Colonic mucosa (tissue), 4 donors: Measurements from ENCODE around the gene RFC2. TPM values are rescaled to one million over a fixed set of nuclear protein-coding genes. Genes with fewer than 3 reads are reported as not detected.

Experiments used
- DNase-seq: peaks from one replicate; pipeline ENCODE4 v3.0.0-alpha.2; 2020
- H3K27ac ChIP-seq: fragments of 200-600 bp; one replicate; pipeline ENCODE4 v1.8.0; 2021
- H3K27me3 ChIP-seq: fragments of 200-600 bp; one replicate; pipeline ENCODE4 v1.8.0; 2021
- H3K36me3 ChIP-seq: fragments of 200-600 bp; one replicate; pipeline ENCODE4 v1.8.0; 2021
- H3K4me1 ChIP-seq: fragments of 200-600 bp; one replicate; pipeline ENCODE4 v1.8.0; 2021; ENCODE audit warnings: mild to moderate bottlenecking
- H3K4me3 ChIP-seq: fragments of 200-600 bp; one replicate; pipeline ENCODE4 v1.8.0; 2021
- H3K9ac ChIP-seq, 2 donors: one replicate each; pipeline ENCODE4 v1.7.0; 2013; ENCODE audit warnings: control low read depth in 2 of 2, low read depth in 2 of 2, low read length in 2 of 2
- H3K9me3 ChIP-seq: fragments of 200-600 bp; one replicate; pipeline ENCODE4 v1.8.0; 2021
- CTCF ChIP-seq: fragments of 200-600 bp; IDR thresholded peaks from one replicate; pipeline ENCODE4 v1.8.0; 2022; ENCODE audit warnings: antibody characterized with exemption, mild to moderate bottlenecking
- intact Hi-C: fragments of 100-400 bp; cut with DNase I; formaldehyde crosslinking; loops from one replicate; pipeline ENCODE4 v1.14.1; 2022
- total RNA-seq, 2 donors: library from RNA; stranded (reverse); fragmentation: NEBNext Ultra II Directional in 1 of 2; extraction: Animal tissue kit (Norgen Biotek cat#: 25700) in 1 of 2; gene quantifications; one replicate each; pipeline ENCODE4 v1.2.1, GENCODE V29; 2021
- donor health status: healthy.
- donor health status: DM: no; HTN: no; CAD: no.
- donor health status: DM: no; HTN: no; CAD: no.

RFC2 gene
- total RNA-seq, 2 donors from 2014 or later: 18.5 to 43.8 TPM

DNA sequence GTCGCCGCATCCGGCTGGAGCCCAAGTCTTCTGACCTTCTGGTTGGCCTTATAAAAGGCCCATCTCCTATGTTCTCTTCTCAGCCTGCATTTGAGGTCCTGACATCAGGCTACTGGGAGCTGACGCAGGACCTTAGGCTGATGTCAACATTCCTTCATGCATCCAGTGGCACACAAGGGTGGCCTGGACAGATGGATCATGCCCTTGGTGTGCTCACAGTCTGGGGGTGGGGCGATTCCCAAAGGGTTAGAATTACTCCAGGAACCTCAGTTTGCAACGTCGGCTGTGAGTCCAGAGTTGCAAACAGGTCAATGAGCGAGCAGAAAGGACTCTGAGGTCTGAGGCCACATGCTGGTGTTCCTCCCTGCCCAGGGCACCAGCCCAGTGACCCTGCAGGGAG, 26.8 kb upstream of the RFC2 start:
- Histone ChIP-seq H3K9ac (no peak overlapping the region), H3K36me3 (no peaks in the 10 kb centered on the region), H3K4me3 (no peak overlapping the region), H3K27ac (no peak overlapping the region), H3K27me3 (no peaks in the 10 kb centered on the region), H3K9me3 (no peaks in the 10 kb centered on the region), H3K4me1 (peaks cover 9% of the 10 kb centered on the region)
- intact Hi-C loops: no loop called here
- DNase-seq: no peak
- no peak for TF ChIP-seq CTCF

- intact Hi-C loops: no loop called here
- TF ChIP-seq CTCF: no peak
Observed at GRCh38 chr7:74277636-74278035, 23.4 kb upstream of the RFC2 start.

GRCh38 chr7:74275401-74275881, 21.2 kb upstream of the RFC2 start:
- TF ChIP-seq CTCF: peak; percentile 65
- Histone ChIP-seq H3K9ac (no peak overlapping the region), H3K36me3 (no peaks in the 10 kb centered on the region), H3K9me3 (no peaks in the 10 kb centered on the region), H3K4me3 (no peak overlapping the region), H3K4me1 (peaks cover 11% of the 10 kb centered on the region), H3K27me3 (no peaks in the 10 kb centered on the region), H3K27ac (no peak overlapping the region)
- no peak for DNase-seq
- intact Hi-C loops: no loop called here

More at GRCh38 chr7:74277636-74278035, 23.4 kb upstream of the RFC2 start:
- no peak for DNase-seq
- no peak overlapping the region for H3K4me3 ChIP-seq
- no peak overlapping the region for H3K27ac ChIP-seq
- H3K9me3 ChIP-seq: no peaks in the 10 kb centered on the region
- no peaks in the 10 kb centered on the region for H3K27me3 ChIP-seq
- H3K9ac ChIP-seq: no peak overlapping the region
- peaks cover 5% of the 10 kb centered on the region for H3K4me1 ChIP-seq
- H3K36me3 ChIP-seq: no peaks in the 10 kb centered on the region

- DNase-seq: peak; percentile 68
- Histone ChIP-seq H3K9ac (peak overlapping the region; percentile 6 to 13), H3K4me1 (peaks cover 5% of the 10 kb centered on the region), H3K4me3 (no peak overlapping the region), H3K27ac (peak overlapping the region; percentile 86), H3K9me3 (no peaks in the 10 kb centered on the region), H3K36me3 (no peaks in the 10 kb centered on the region), H3K27me3 (no peaks in the 10 kb centered on the region)
- no peak for TF ChIP-seq CTCF
- intact Hi-C loops: no loop called here
Observed at GRCh38 chr7:74272305-74273038, 18.3 kb upstream of the RFC2 start.

DNA sequence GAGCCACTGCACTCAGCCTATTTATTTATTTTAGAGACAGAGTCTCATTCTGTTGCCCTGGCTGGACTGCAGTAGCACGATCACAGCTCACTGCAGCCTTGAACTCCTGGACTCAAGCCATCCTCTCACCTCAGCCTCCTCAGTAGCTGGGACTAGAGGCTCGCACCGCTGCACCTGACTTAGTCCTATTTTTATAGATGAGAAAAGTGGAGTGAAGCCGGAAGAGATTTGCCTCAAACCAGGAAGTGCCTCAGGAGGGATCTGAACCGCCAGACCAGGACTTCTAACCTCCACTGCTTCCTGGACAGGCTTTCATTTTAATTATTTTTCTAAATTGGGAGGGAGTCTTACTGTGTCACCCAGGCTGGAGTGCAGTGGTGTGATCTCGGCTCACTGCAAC, 17.5 kb upstream of the RFC2 start:
- H3K27me3 ChIP-seq: no peaks in the 10 kb centered on the region
- H3K9ac ChIP-seq: peak overlapping the region; percentile 6 to 13
- peak; percentile 53 for DNase-seq
- no peak overlapping the region for H3K4me3 ChIP-seq
- intact Hi-C loops: no loop called here
- TF ChIP-seq CTCF: no peak
- no peaks in the 10 kb centered on the region for H3K36me3 ChIP-seq
- H3K9me3 ChIP-seq: no peaks in the 10 kb centered on the region
- peaks cover 5% of the 10 kb centered on the region for H3K4me1 ChIP-seq
- peak overlapping the region; percentile 86 for H3K27ac ChIP-seq
